H9 (cell line): ENCODE data around the gene RCN1. TPM values are rescaled to one million over a fixed set of nuclear protein-coding genes. Genes with fewer than 3 reads are reported as not detected.
A peak's percentile ranks its signal among the peaks of the same experiment; 100 is the strongest.

ENCODE experiments used
- DNase-seq: peaks from one replicate; pipeline ENCODE4 v3.0.0-alpha.2; 2017
- H2AFZ ChIP-seq: one replicate; pipeline ENCODE4 v1.6.1; 2013; ENCODE audit warnings: mild to moderate bottlenecking, low read length, control low read depth, moderate library complexity
- H2AK5ac ChIP-seq: 2 replicates; pipeline ENCODE4 v1.6.1; 2013; ENCODE audit warnings: low read length, control low read depth, mixed read lengths; ENCODE audit not compliant: insufficient read length
- H2BK120ac ChIP-seq: one replicate; pipeline ENCODE4 v1.6.1; 2013; ENCODE audit warnings: low read depth, mild to moderate bottlenecking, low read length, control low read depth, inconsistent platforms; ENCODE audit not compliant: poor library complexity, severe bottlenecking
- H2BK12ac ChIP-seq: 2 replicates; pipeline ENCODE4 v1.6.1; 2013; ENCODE audit warnings: low read length, control low read depth, mixed read lengths, low read depth; ENCODE audit not compliant: insufficient read length
- H2BK15ac ChIP-seq: 2 replicates; pipeline ENCODE4 v1.6.1; 2013; ENCODE audit warnings: low read depth, low read length, control low read depth
- H2BK20ac ChIP-seq: one replicate; pipeline ENCODE4 v1.6.1; 2013; ENCODE audit warnings: low read depth, mild to moderate bottlenecking, low read length, control low read depth, inconsistent platforms; ENCODE audit not compliant: poor library complexity, severe bottlenecking
- H2BK5ac ChIP-seq: 2 replicates; pipeline ENCODE4 v1.6.1; 2013; ENCODE audit warnings: low read length, control low read depth, mixed read lengths; ENCODE audit not compliant: insufficient read length
- H3K14ac ChIP-seq: 2 replicates; pipeline ENCODE4 v1.6.1; 2013; ENCODE audit warnings: low read length, control low read depth; ENCODE audit not compliant: insufficient read depth
- H3K18ac ChIP-seq: 2 replicates; pipeline ENCODE4 v1.6.1; 2013; ENCODE audit warnings: low read depth, mild to moderate bottlenecking, mixed read lengths, low read length, control low read depth; ENCODE audit not compliant: insufficient read length
- H3K23ac ChIP-seq: 2 replicates; pipeline ENCODE4 v1.6.1; 2013; ENCODE audit warnings: low read length, control low read depth, mixed read lengths, low read depth; ENCODE audit not compliant: insufficient read length
- H3K23me2 ChIP-seq: 2 replicates; pipeline ENCODE4 v1.6.1; 2013; ENCODE audit warnings: low read depth, mild to moderate bottlenecking, mixed read lengths, low read length, control low read depth; ENCODE audit not compliant: insufficient read length, poor library complexity, severe bottlenecking
- H3K27ac ChIP-seq: 2 replicates; pipeline ENCODE4 v1.5.1; 2013; ENCODE audit warnings: low read length, control low read depth, mixed read lengths, low read depth; ENCODE audit not compliant: insufficient read length
- H3K27me3 ChIP-seq: 2 replicates; pipeline ENCODE4 v1.6.1; 2013; ENCODE audit warnings: low read length, control low read depth, inconsistent platforms; ENCODE audit not compliant: insufficient read depth
- H3K4ac ChIP-seq: 2 replicates; pipeline ENCODE4 v1.6.1; 2013; ENCODE audit warnings: low read depth, mild to moderate bottlenecking, control low read depth, inconsistent platforms, low read length, moderate library complexity
- H3K4me1 ChIP-seq: 2 replicates; pipeline ENCODE4 v1.6.1; 2013; ENCODE audit warnings: low read length, control low read depth, inconsistent platforms; ENCODE audit not compliant: insufficient read depth
- H3K4me2 ChIP-seq: 2 replicates; pipeline ENCODE4 v1.6.1; 2013; ENCODE audit warnings: low read length, control low read depth, mixed read lengths; ENCODE audit not compliant: insufficient read length, insufficient read depth
- H3K56ac ChIP-seq: 2 replicates; pipeline ENCODE4 v1.6.1; 2013; ENCODE audit warnings: low read depth, mild to moderate bottlenecking, mixed read lengths, low read length, control low read depth; ENCODE audit not compliant: insufficient read length
- H3K79me1 ChIP-seq: 2 replicates; pipeline ENCODE4 v1.6.1; 2013; ENCODE audit warnings: low read depth, mild to moderate bottlenecking, moderate library complexity, low read length, control low read depth, inconsistent platforms; ENCODE audit not compliant: insufficient read depth, poor library complexity, severe bottlenecking
- H3K79me2 ChIP-seq: 2 replicates; pipeline ENCODE4 v1.6.1; 2013; ENCODE audit warnings: low read length, control low read depth, inconsistent platforms; ENCODE audit not compliant: insufficient read depth
- H3K9ac ChIP-seq: 2 replicates; pipeline ENCODE4 v1.6.1; 2013; ENCODE audit warnings: low read length, control low read depth, mixed read lengths; ENCODE audit not compliant: insufficient read length; ENCODE audit errors: extremely low read depth
- H3K9me3 ChIP-seq: one replicate; pipeline ENCODE4 v1.6.1; 2013; ENCODE audit warnings: low read depth, low read length, inconsistent platforms; ENCODE audit not compliant: control insufficient read depth
- H3T11ph ChIP-seq: one replicate; pipeline ENCODE4 v1.6.1; 2013; ENCODE audit warnings: mild to moderate bottlenecking, low read length, control low read depth, inconsistent platforms
- H4K20me1 ChIP-seq: one replicate; pipeline ENCODE4 v1.6.1; 2013; ENCODE audit not compliant: control insufficient read depth, insufficient read length, insufficient read depth
- H4K5ac ChIP-seq: 2 replicates; pipeline ENCODE4 v1.6.1; 2013; ENCODE audit warnings: low read depth, mild to moderate bottlenecking, mixed read lengths, low read length, control low read depth; ENCODE audit not compliant: insufficient read length
- H4K8ac ChIP-seq: replicated peaks from 2 replicates; pipeline ENCODE4 v1.6.1; 2013; ENCODE audit warnings: low read length, control low read depth, mixed read lengths, low read depth; ENCODE audit not compliant: insufficient read length
- H4K91ac ChIP-seq: 2 replicates; pipeline ENCODE4 v1.6.1; 2013; ENCODE audit warnings: low read depth, mild to moderate bottlenecking, moderate library complexity, mixed read lengths, low read length, control low read depth; ENCODE audit not compliant: insufficient read length
- H3K27ac Mint-ChIP-seq, 3 experiments: 2 replicates in 2 of 3; 3 replicates in 1 of 3; pipeline ENCODE4 v1.8.0; 2020 to 2021; ENCODE audit warnings: mixed read lengths in 3 of 3, mild to moderate bottlenecking in 1 of 3, moderate library complexity in 1 of 3
- H3K27me3 Mint-ChIP-seq: 2 replicates; pipeline ENCODE4 v1.8.0; 2021; ENCODE audit warnings: low read depth, mild to moderate bottlenecking, moderate library complexity, mixed read lengths
- H3K36me3 Mint-ChIP-seq, 3 experiments: 2 replicates in 2 of 3; 3 replicates in 1 of 3; pipeline ENCODE4 v1.8.0; 2020 to 2021; ENCODE audit warnings: low read depth in 3 of 3, mixed read lengths in 3 of 3; ENCODE audit not compliant: insufficient read depth in 1 of 3
- H3K4me1 Mint-ChIP-seq, 2 experiments: 2 replicates each; pipeline ENCODE4 v1.8.0; 2020; ENCODE audit warnings: mixed read lengths in 2 of 2
- H3K4me3 Mint-ChIP-seq, 2 experiments: 2 replicates in 1 of 2; 3 replicates in 1 of 2; pipeline ENCODE4 v1.8.0; 2020 to 2021; ENCODE audit warnings: mild to moderate bottlenecking in 2 of 2, mixed read lengths in 2 of 2, moderate library complexity in 1 of 2
- H3K9me3 Mint-ChIP-seq, 2 experiments: 2 replicates in 1 of 2; 3 replicates in 1 of 2; pipeline ENCODE4 v1.8.0; 2020; ENCODE audit warnings: mild to moderate bottlenecking in 2 of 2, mixed read lengths in 2 of 2, moderate library complexity in 1 of 2
- CTCF ChIP-seq: fragments of 200-600 bp; sonication (generic); conservative IDR thresholded peaks from 3 replicates; pipeline ENCODE4 v1.8.0; 2021; ENCODE audit warnings: antibody characterized with exemption, mild to moderate bottlenecking
- WGBS: extraction: QIAGEN DNeasy Blood & Tissue Kit; methylation state at CpG from one replicate; pipeline ENCODE4 v1.1.7; 2013; ENCODE audit warnings: missing lambda C conversion rate, low lambda C conversion rate, mixed read lengths; ENCODE audit not compliant: insufficient read length; ENCODE audit errors: extremely low coverage; 5-methylcytosine and 5-hydroxymethylcytosine counted together
- total RNA-seq: library from RNA; stranded (reverse); gene quantifications from 2 replicates; pipeline ENCODE4 v1.2.1, GENCODE V29; 2021

The RCN1 gene
- total RNA-seq, 1 experiment from 2014 or later, result 109 TPM

- no peak for TF ChIP-seq CTCF
- no peaks in the 10 kb centered on the region for H3K4me1 ChIP-seq
- H4K91ac ChIP-seq, result no peak overlapping the region
- Mint-ChIP-seq H3K27ac (peak overlapping the region in 1 of 3 experiments; percentile 75; a peak in 1 of 7 replicates), H3K27me3 (peaks cover 4% of the 10 kb centered on the region; the same call in 1 of the 2 replicates), H3K36me3 (no peaks in the 10 kb centered on the region), H3K4me3 (no peak overlapping the region), H3K4me1 (no peaks in the 10 kb centered on the region), H3K9me3 (peaks cover 2 to 3% of the 10 kb centered on the region in 2 experiments; a peak in 2 of 5 replicates)
- no peak overlapping the region for H3K4me2 ChIP-seq
- no peak overlapping the region for H3T11ph ChIP-seq
- H3K4ac ChIP-seq, result no peak overlapping the region
- H3K23me2 ChIP-seq, result no peaks in the 10 kb centered on the region
- no peak overlapping the region for H3K56ac ChIP-seq
- no peaks in the 10 kb centered on the region for H3K9me3 ChIP-seq
- H3K14ac ChIP-seq, result no peak overlapping the region
- no peak overlapping the region for H3K23ac ChIP-seq
- no peak overlapping the region for H2BK15ac ChIP-seq
- no CpG with 5 or more reads among the region's 4 CpGs for WGBS
- H2AK5ac ChIP-seq, result no peak overlapping the region
- H2BK5ac ChIP-seq, result no peak overlapping the region
- no peak overlapping the region for H3K18ac ChIP-seq
- no peak overlapping the region for H2AFZ ChIP-seq
- no peak overlapping the region for H2BK12ac ChIP-seq
- no peaks in the 10 kb centered on the region for H3K27me3 ChIP-seq
- no peak for DNase-seq
- no peak overlapping the region for H2BK120ac ChIP-seq
- H4K8ac ChIP-seq, result no peak overlapping the region
- H3K27ac ChIP-seq, result no peak overlapping the region
- H2BK20ac ChIP-seq, result no peak overlapping the region
- no peaks in the 10 kb centered on the region for H4K20me1 ChIP-seq
- H4K5ac ChIP-seq, result no peak overlapping the region
- no peak overlapping the region for H3K9ac ChIP-seq
- H3K79me1 ChIP-seq, result no peaks in the 10 kb centered on the region
- H3K79me2 ChIP-seq, result no peaks in the 10 kb centered on the region
Measured at GRCh38 chr11:32121012-32121411, 30.1 kb downstream of the RCN1 start.
